Transverse colon (tissue), 4 donors: ENCODE measurements around the gene BUB3. TPM values are rescaled to one million over a fixed set of nuclear protein-coding genes. Genes with fewer than 3 reads are reported as not detected.
A peak's percentile ranks its signal among the peaks of the same experiment; 100 is the strongest.

Experiments
- DNase-seq: peaks from one replicate; pipeline ENCODE4 v3.0.0-alpha.2; 2019
- H3K27ac ChIP-seq, 4 donors: fragments of 200-600 bp; sonication (generic); 2 replicates each; pipeline ENCODE4 v1.5.1; 2016 to 2018; ENCODE audit warnings: inconsistent platforms in 4 of 4
- H3K27me3 ChIP-seq: fragments of 200-600 bp; sonication (generic); 2 replicates; pipeline ENCODE4 v1.5.1; 2017; ENCODE audit warnings: inconsistent platforms
- H3K36me3 ChIP-seq, 4 donors: fragments of 200-600 bp; sonication (generic); 2 replicates each; pipeline ENCODE4 v1.5.1; 2017 to 2019; ENCODE audit warnings: inconsistent platforms in 4 of 4
- H3K4me1 ChIP-seq, 4 donors: fragments of 200-600 bp; sonication (generic); 2 replicates each; pipeline ENCODE4 v1.5.1; 2017 to 2020; ENCODE audit warnings: inconsistent platforms in 4 of 4
- H3K4me3 ChIP-seq, 4 donors: fragments of 200-600 bp; sonication (generic); 1 replicate in 1 of 4; 2 replicates in 3 of 4; pipeline versions ENCODE4 v1.5.1 to v1.6.1; 2017 to 2019; ENCODE audit warnings: inconsistent platforms in 4 of 4
- H3K9me3 ChIP-seq, 2 donors: fragments of 200-600 bp; sonication (generic); 2 replicates each; pipeline ENCODE4 v1.5.1; 2017 to 2019; ENCODE audit warnings: inconsistent platforms in 2 of 2
- EP300 ChIP-seq: sonication (generic); formaldehyde crosslinking; IDR thresholded peaks from one replicate; pipeline ENCODE4 v1.6.1; 2017; ENCODE audit warnings: antibody characterized with exemption, low read depth
- POLR2A ChIP-seq: fragments of 450-650 bp; IDR thresholded peaks from one replicate; pipeline ENCODE4 v1.6.1; 2016; ENCODE audit warnings: antibody characterized with exemption, mild to moderate bottlenecking, moderate library complexity
- POLR2AphosphoS5 ChIP-seq, 3 donors: sonication (generic); formaldehyde crosslinking; IDR thresholded peaks; one replicate each; pipeline ENCODE4 v1.6.1; 2016; ENCODE audit warnings: antibody characterized with exemption in 3 of 3
- WGBS, 2 donors: methylation state at CpG; one replicate each; pipeline ENCODE4 v1.1.5; 2018; ENCODE audit warnings: low coverage in 1 of 2; 5-methylcytosine and 5-hydroxymethylcytosine counted together
- in situ Hi-C, 4 donors: fragments of 200-750 bp; cut with MboI; loops; one replicate each; pipeline versions ENCODE4 v1.15.0 to v1.15.1; 2017; ENCODE audit warnings: low sequenced_read_pairs in 3 of 4, low pct_ligation_motif_present in 1 of 4, low pct_unique_long_range_greater_than_20kb in 1 of 4
- intact Hi-C: fragments of 100-400 bp; cut with DNase I; formaldehyde crosslinking; loops from one replicate; pipeline ENCODE4 v1.15.1; 2023; ENCODE audit warnings: low total_unique reads
- total RNA-seq, 4 donors: library from RNA; depleted of rRNA; stranded (reverse); fragments of >200 nt; gene quantifications; one replicate each; pipeline ENCODE4 v1.1.0, GENCODE V29; 2016
- TF ChIP-seq, protein P1 (sequence below), 5 experiments: fragments of 200-600 bp in 3 of 5; fragments of 450-650 bp in 2 of 5; sonication (generic) in 3 of 5; IDR thresholded peaks; 1 replicate in 2 of 5; 2 replicates in 3 of 5; pipeline ENCODE4 v1.5.1; 2016 to 2017; ENCODE audit warnings: antibody characterized with exemption in 5 of 5, inconsistent platforms in 3 of 5, mild to moderate bottlenecking in 2 of 5, moderate library complexity in 1 of 5

The BUB3 gene
- total RNA-seq, 4 donors from 2014 or later = 22.1 to 91.1 (median 54.9) TPM

DNA sequence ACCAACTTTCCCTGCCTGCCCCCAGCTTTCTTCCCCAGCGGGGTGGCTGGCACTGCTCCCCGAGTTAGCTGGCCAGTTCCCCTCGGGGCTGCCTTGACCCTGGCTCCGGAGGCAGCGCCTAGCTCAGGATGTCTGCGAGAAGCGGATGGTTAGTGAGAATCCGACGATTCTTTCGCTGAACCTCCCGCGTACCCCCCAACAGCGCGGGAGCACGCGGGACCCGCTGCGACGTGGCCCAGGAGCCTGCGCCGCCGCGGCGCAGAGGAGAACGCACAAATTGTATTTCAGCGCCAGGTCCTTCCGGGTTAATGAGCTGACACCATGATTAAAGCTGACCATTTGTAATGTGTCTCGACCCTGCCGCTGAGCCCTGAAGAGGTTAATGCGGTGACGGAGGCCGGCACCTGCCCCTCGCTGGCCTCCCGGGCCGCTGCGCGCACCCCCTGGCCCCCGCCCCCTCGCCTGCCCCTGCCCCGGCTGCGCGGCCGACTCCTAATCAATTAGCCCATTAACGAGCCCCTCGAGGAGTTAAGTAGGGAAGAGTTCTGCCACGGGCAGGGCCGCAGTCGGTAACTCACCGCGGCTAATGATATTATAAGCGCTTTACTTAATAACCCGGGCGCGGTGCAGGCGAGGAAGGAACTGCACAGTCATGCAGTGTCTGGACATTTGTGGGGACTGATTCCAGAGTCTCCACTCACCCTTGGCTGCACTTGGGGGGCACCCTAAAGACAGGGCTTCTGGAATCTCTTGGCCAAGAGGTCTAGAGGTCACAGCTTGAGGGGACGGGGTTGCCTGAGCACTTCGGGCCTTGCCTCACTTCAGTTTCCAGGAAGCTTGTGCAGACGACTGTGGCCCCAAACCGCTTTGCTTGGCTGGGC lies 7.9 kb upstream of the BUB3 start:
- DNase-seq = no peak
- peaks cover 100% of the 10 kb centered on the region for H3K27me3 ChIP-seq
- intact Hi-C loops (no loop called here), in situ Hi-C loops (loop anchor here in 1 of 4 donors (25.0 kb wide), 1 partner anchor 416 kb away; no protein-coding TSS in a partner anchor)
- H3K9me3 ChIP-seq = no peaks in the 10 kb centered on the region
- H3K4me1 ChIP-seq = peaks cover 9 to 57% (median 40%) of the 10 kb centered on the region in 4 donors
- H3K4me3 ChIP-seq = no peak overlapping the region
- WGBS, 2 donors = 11% methylated on average over 59 of the region's 59 CpGs; no CpG with 5 or more reads in 1 of the 2 donors
- H3K27ac ChIP-seq = no peak overlapping the region
- no peak for TF ChIP-seq POLR2A
- TF ChIP-seq POLR2AphosphoS5 (IDR thresholded peaks at IDR 0.05) = no peak
- TF ChIP-seq EP300 = no peak
- TF ChIP-seq, protein P1, sequence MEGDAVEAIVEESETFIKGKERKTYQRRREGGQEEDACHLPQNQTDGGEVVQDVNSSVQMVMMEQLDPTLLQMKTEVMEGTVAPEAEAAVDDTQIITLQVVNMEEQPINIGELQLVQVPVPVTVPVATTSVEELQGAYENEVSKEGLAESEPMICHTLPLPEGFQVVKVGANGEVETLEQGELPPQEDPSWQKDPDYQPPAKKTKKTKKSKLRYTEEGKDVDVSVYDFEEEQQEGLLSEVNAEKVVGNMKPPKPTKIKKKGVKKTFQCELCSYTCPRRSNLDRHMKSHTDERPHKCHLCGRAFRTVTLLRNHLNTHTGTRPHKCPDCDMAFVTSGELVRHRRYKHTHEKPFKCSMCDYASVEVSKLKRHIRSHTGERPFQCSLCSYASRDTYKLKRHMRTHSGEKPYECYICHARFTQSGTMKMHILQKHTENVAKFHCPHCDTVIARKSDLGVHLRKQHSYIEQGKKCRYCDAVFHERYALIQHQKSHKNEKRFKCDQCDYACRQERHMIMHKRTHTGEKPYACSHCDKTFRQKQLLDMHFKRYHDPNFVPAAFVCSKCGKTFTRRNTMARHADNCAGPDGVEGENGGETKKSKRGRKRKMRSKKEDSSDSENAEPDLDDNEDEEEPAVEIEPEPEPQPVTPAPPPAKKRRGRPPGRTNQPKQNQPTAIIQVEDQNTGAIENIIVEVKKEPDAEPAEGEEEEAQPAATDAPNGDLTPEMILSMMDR (IDR thresholded peaks at IDR 0.05) = no peak
- no peaks in the 10 kb centered on the region for H3K36me3 ChIP-seq

DNA sequence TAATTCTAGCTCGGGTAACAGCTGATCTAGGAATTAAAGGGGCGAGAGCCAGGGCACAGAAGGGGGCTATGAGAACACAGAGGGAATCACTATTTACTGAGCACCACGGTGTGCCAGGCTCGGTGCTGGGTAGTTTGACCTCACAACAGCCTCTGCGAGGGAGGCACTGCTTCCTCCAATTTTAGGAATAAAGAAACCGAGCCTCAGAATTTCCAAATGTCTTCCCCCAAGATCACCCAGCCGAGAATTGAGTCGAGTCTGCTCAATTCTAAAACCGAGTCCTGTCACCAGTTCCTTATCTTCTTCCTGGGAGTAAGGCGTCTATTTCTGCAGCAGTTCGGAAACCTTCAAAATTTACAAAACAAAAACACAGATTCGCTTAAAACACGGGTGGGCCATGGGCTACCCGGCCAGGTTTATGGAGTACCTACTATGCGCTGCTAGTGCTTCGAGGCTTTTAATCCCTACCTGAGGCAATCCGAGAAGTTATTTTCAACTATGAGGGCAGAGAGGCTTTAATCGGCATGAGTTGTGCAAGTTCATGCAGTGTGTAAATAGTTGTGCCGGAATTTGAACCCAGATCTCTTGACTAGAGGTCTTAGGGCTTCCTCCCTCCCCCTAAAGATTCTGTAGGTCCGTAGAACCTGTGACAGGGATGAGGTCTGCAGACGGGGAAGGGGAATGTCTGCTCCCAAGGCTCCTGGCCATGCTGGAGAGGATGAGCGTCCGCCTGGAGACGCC lies 7.1 kb upstream of the BUB3 start:
- DNase-seq = no peak
- Histone ChIP-seq H3K27ac (no peak overlapping the region), H3K9me3 (no peaks in the 10 kb centered on the region), H3K4me3 (no peak overlapping the region), H3K4me1 (peaks cover 10 to 61% (median 41%) of the 10 kb centered on the region in 4 donors), H3K27me3 (peaks cover 100% of the 10 kb centered on the region), H3K36me3 (no peaks in the 10 kb centered on the region)
- intact Hi-C loops = no loop called here
- in situ Hi-C loops = loop anchor here in 1 of 4 donors (25.0 kb wide), 1 partner anchor 415 kb away; no protein-coding TSS in a partner anchor
- TF ChIP-seq EP300 (no peak), POLR2AphosphoS5 (IDR thresholded peaks at IDR 0.05) (no peak), POLR2A (no peak)
- TF ChIP-seq, protein P1 (IDR thresholded peaks at IDR 0.05) = no peak
- 14 to 26% methylated on average over 7 to 20 of the region's 24 CpGs for WGBS, 2 donors

DNA sequence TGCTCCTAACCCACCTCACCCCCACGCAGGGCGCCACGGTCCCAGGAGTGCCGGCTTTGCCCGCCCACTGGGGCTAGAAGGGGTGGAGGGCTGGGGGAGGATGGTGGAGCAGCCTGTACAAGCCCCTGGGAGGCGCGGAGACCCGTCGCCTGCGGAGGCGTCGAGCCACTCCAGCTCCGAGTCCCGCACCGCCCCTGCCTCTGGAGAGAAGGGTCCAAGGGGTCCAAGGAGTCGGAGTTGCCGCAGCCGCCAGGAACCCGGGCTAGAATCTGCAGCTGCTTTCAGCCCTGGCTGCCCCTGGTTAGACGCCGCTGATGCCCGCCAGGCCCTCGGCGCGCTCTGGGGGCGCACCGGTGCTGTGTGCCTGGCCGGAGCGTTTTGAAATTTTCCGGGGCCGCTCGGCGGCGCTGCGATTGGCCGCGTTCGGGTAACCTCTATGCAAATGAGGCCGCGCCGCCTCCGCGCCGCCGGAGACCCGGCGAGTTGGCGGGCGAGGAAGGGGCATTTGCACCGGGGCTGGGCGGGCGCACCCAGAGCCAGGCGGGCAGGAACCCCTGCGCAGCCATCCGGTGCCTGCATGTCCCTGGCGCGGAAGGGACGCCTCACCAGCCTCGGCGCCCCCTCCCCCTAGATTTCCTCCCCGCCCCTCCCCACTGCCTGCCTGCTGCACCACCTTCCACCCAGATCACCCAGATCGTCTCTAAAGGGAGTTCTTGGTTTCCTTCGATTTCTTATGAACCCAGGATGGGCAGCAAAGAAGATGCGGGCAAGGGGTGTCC lies 6.4 kb upstream of the BUB3 start, which contains the start of gene HMX2:
Gene HMX2 (plus strand): TSS at position 502 of the 779 bp plus-strand sequence. CDS start 243 bp downstream, at position 745.
- WGBS, 2 donors = 8% methylated on average over 45 of the region's 64 CpGs; no CpG with 5 or more reads in 1 of the 2 donors
- Histone ChIP-seq H3K4me1 (peaks cover 10 to 56% (median 41%) of the 10 kb centered on the region in 4 donors), H3K9me3 (no peaks in the 10 kb centered on the region), H3K36me3 (no peaks in the 10 kb centered on the region), H3K4me3 (peak within 1 kb of the TSS in 2 of 4 donors; percentile 5 to 26), H3K27ac (no peak within 1 kb of the TSS), H3K27me3 (peaks cover 100% of the 10 kb centered on the region)
- TF ChIP-seq, protein P1 (IDR thresholded peaks at IDR 0.05) = no peak
- TF ChIP-seq EP300 = no peak
- no peak for DNase-seq
- in situ Hi-C loops = loop anchor here in 1 of 4 donors (25.0 kb wide), 1 partner anchor 414 kb away; no protein-coding TSS in a partner anchor
- intact Hi-C loops = no loop called here
